NB4 (cell line): ENCODE results near the gene UPP2.

Experiments used
- MAX ChIP-seq: IDR thresholded peaks from 2 replicates; pipeline ENCODE4 v1.6.1; 2011; ENCODE audit warnings: low read depth, low read length
- POLR2A ChIP-seq: IDR thresholded peaks from 2 replicates; pipeline ENCODE4 v1.6.1; 2011; ENCODE audit warnings: mild to moderate bottlenecking; ENCODE audit not compliant: insufficient read length; ENCODE audit errors: extremely low read depth
- TF ChIP-seq, protein P1 (sequence below): IDR thresholded peaks from one replicate; pipeline ENCODE4 v1.5.1; 2012; ENCODE audit warnings: low read depth, low read length

- TF ChIP-seq, protein P1, sequence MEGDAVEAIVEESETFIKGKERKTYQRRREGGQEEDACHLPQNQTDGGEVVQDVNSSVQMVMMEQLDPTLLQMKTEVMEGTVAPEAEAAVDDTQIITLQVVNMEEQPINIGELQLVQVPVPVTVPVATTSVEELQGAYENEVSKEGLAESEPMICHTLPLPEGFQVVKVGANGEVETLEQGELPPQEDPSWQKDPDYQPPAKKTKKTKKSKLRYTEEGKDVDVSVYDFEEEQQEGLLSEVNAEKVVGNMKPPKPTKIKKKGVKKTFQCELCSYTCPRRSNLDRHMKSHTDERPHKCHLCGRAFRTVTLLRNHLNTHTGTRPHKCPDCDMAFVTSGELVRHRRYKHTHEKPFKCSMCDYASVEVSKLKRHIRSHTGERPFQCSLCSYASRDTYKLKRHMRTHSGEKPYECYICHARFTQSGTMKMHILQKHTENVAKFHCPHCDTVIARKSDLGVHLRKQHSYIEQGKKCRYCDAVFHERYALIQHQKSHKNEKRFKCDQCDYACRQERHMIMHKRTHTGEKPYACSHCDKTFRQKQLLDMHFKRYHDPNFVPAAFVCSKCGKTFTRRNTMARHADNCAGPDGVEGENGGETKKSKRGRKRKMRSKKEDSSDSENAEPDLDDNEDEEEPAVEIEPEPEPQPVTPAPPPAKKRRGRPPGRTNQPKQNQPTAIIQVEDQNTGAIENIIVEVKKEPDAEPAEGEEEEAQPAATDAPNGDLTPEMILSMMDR: no peak
- TF ChIP-seq MAX: no peak
- TF ChIP-seq POLR2A: no peak
Measured at GRCh38 chr2:158113741-158114295, 12.1 kb downstream of the UPP2 start.
